Activated naive CD8-positive, alpha-beta T cell treated with anti-CD3 and anti-CD28 coated beads for 36 hours (primary cell): ENCODE measurements around the gene CHCHD4. TPM values are rescaled to one million over a fixed set of nuclear protein-coding genes. Genes with fewer than 3 reads are reported as not detected.
A peak's percentile ranks its signal among the peaks of the same experiment; 100 is the strongest.

Experiments used
- DNase-seq: peaks from one replicate; pipeline ENCODE4 v3.0.0; 2021
- H3K27ac Mint-ChIP-seq: one replicate; pipeline ENCODE4 v1.8.0; 2022; ENCODE audit warnings: mild to moderate bottlenecking, moderate library complexity, mixed read lengths
- H3K27me3 Mint-ChIP-seq: one replicate; pipeline ENCODE4 v1.8.0; 2022; ENCODE audit warnings: mild to moderate bottlenecking, mixed read lengths
- H3K36me3 Mint-ChIP-seq: one replicate; pipeline ENCODE4 v1.8.0; 2021; ENCODE audit warnings: mild to moderate bottlenecking, mixed read lengths
- H3K4me1 Mint-ChIP-seq: one replicate; pipeline ENCODE4 v1.8.0; 2021; ENCODE audit warnings: mixed read lengths
- H3K4me3 Mint-ChIP-seq: one replicate; pipeline ENCODE4 v1.8.0; 2022; ENCODE audit warnings: mild to moderate bottlenecking, moderate library complexity, mixed read lengths
- H3K9me3 Mint-ChIP-seq: one replicate; pipeline ENCODE4 v1.8.0; 2022; ENCODE audit warnings: mixed read lengths
- total RNA-seq, 2 experiments: library from RNA; stranded (reverse); gene quantifications; one replicate each; pipeline ENCODE4 v1.2.3, GENCODE V29; 2021

CHCHD4 gene
- total RNA-seq, 2 experiments from 2014 or later = 27.7 to 29.8 TPM

DNA sequence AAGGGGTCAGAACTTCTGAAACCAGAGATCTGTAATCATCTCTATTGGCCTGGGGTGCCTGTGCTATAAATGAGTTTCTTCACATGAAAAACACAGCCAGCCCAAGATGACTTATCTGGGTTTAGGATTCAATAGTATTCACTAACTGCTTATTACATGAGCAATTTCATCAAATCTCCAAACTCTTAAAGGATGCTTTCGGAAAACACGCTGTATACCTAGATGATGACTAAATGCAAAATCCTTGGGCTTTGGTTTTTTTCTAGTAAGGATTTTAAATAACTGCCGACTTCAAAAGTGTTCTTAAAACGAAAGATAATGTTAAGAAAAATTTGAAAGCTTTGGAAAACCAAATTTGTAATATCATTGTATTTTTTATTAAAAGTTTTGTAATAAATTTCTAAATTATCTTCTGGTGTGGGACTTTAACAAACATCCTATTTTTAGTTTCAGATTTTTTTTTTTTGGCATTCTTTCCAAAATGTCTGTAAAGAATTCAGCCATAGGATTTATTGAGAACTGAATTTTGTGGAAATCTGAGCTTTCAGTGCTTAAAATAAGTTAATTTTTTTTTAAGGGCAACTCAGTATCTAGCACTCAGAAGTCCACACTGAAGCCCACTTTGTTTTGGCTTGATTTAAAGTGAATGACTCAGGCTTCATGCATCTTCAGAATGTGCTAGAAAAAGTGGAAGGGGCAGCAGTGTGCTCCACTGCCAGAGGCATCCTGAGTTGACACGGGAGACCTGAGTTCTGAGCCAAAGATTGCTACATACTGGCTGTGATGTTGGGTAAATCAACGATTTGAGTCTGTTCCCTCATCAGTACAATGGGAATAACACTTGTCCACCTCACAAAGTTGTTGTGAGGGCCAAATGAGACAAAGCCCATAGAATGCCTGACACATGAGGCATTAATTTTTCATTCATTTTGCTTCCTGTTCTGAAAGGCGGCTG, 18.9 kb upstream of the CHCHD4 start:
- no peak for DNase-seq
- peak overlapping the region; percentile 85 for H3K27ac Mint-ChIP-seq
- H3K4me3 Mint-ChIP-seq = no peak overlapping the region
- peaks cover 35% of the 10 kb centered on the region for H3K4me1 Mint-ChIP-seq
- H3K9me3 Mint-ChIP-seq = no peaks in the 10 kb centered on the region
- no peaks in the 10 kb centered on the region for H3K27me3 Mint-ChIP-seq
- peaks cover 20% of the 10 kb centered on the region for H3K36me3 Mint-ChIP-seq

DNA sequence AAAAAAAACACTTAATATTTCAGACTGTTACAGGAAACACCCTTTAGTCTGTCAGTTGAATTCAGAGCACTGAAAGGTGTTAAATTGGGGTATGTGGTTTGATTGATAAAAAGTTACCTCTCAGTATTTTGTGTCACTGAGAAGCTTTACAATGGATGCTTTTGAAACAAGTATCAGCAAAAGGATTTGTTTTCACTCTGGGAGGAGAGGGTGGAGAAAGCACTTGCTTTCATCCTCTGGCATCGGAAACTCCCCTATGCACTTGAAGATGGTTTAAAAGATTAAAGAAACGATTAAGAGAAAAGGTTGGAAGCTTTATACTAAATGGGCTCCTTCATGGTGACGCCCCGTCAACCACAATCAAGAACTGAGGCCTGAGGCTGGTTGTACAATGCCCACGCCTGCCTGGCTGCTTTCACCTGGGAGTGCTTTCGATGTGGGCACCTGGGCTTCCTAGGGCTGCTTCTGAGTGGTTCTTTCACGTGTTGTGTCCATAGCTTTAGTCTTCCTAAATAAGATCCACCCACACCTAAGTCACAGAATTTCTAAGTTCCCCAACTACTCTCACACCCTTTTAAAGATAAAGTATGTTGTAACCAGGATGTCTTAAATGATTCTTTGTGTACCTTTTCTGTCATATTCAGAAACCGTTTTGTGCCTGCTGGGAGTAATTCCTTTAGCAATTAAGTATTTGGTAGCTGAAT, 18.0 kb upstream of the CHCHD4 start:
- H3K9me3 Mint-ChIP-seq = no peaks in the 10 kb centered on the region
- DNase-seq = peak; percentile 23
- no peak overlapping the region for H3K4me3 Mint-ChIP-seq
- H3K36me3 Mint-ChIP-seq = peaks cover 20% of the 10 kb centered on the region
- H3K27me3 Mint-ChIP-seq = no peaks in the 10 kb centered on the region
- peak overlapping the region; percentile 76 for H3K27ac Mint-ChIP-seq
- H3K4me1 Mint-ChIP-seq = peaks cover 35% of the 10 kb centered on the region

DNA sequence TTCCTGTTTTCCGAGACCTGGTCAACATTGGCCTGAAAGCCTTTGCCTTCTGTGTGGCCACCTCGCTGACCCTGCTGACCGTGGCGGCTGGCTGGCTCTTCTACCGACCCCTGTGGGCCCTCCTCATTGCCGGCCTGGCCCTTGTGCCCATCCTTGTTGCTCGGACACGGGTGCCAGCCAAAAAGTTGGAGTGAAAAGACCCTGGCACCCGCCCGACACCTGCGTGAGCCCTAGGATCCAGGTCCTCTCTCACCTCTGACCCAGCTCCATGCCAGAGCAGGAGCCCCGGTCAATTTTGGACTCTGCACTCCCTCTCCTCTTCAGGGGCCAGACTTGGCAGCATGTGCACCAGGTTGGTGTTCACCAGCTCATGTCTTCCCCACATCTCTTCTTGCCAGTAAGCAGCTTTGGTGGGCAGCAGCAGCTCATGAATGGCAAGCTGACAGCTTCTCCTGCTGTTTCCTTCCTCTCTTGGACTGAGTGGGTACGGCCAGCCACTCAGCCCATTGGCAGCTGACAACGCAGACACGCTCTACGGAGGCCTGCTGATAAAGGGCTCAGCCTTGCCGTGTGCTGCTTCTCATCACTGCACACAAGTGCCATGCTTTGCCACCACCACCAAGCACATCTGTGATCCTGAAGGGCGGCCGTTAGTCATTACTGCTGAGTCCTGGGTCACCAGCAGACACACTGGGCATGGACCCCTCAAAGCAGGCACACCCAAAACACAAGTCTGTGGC, 17.1 kb upstream of the CHCHD4 start:
- Mint-ChIP-seq H3K27ac (peak overlapping the region; percentile 76), H3K9me3 (no peaks in the 10 kb centered on the region), H3K36me3 (peaks cover 20% of the 10 kb centered on the region), H3K4me1 (peaks cover 35% of the 10 kb centered on the region), H3K27me3 (no peaks in the 10 kb centered on the region), H3K4me3 (no peak overlapping the region)
- no peak for DNase-seq

DNA sequence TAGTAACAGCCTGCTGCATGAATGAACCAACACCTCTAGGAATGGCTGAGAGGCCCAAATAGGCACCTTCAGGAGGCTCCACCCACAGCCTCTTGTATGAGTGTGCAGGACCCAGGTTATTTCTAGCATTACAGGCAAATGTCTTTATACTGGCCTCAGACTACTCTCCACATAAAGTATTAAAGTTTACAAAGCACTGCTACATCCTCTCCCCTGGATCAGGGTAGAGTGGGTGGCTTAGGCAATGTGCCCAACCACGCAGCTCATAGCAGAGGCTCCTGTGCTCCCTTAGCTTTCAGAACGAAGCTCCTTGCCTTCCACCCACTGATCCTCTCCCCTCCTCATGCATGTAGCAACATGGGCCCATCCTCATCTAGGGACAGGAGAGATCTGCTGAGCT, 16.5 kb upstream of the CHCHD4 start:
- no peak for DNase-seq
- peaks cover 22% of the 10 kb centered on the region for H3K36me3 Mint-ChIP-seq
- H3K27ac Mint-ChIP-seq = peak overlapping the region; percentile 60

DNA sequence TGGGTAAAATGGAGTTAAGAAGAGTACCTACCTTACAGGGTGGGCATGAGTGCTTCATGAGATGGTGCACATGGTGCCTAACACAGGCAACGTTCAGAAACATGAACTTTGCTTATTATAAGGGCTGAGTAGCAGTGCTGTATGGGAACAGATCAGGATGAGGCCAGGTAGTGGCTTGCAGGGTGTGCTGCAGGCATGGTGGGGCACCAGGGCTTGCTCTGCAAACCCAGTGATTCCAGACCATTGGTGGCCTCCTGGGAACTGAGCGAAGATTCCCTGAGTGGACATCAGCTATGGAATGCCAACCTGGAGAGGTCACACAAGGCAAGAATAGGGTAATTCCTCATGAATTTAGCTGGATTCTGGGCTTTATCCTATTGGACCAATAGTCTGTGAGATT, 16.0 kb upstream of the CHCHD4 start:
- Mint-ChIP-seq H3K27ac (no peak overlapping the region), H3K4me1 (peaks cover 33% of the 10 kb centered on the region), H3K36me3 (peaks cover 25% of the 10 kb centered on the region), H3K27me3 (no peaks in the 10 kb centered on the region), H3K9me3 (no peaks in the 10 kb centered on the region), H3K4me3 (no peak overlapping the region)
- no peak for DNase-seq

More for the DNA sequence above, 16.5 kb upstream of the CHCHD4 start:
- no peaks in the 10 kb centered on the region for H3K27me3 Mint-ChIP-seq
- peaks cover 35% of the 10 kb centered on the region for H3K4me1 Mint-ChIP-seq
- no peak overlapping the region for H3K4me3 Mint-ChIP-seq
- no peaks in the 10 kb centered on the region for H3K9me3 Mint-ChIP-seq

DNA sequence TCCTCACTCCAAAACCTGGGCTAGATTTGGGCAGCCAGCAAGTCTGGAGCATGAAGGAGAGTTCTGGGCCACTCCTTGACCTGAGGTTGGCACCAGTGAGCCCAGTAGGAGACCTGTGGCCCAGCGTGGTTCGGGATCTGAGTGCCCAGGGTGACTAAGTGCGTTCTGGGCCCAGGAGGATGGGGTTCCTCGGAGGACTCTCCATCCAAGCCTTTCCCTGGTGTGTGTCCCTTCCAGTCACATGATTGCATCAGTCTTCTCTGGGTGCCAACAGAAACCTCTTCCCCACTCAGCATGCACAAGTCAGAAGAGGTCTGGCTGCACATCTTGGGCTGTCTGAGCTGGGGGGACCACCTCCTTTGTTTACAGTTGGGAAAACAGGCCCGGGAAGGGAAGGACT, 15.1 kb upstream of the CHCHD4 start:
- no peak for DNase-seq
- peaks cover 25% of the 10 kb centered on the region for H3K36me3 Mint-ChIP-seq
- H3K27me3 Mint-ChIP-seq = no peaks in the 10 kb centered on the region
- no peak overlapping the region for H3K27ac Mint-ChIP-seq
- peaks cover 28% of the 10 kb centered on the region for H3K4me1 Mint-ChIP-seq
- no peaks in the 10 kb centered on the region for H3K9me3 Mint-ChIP-seq
- no peak overlapping the region for H3K4me3 Mint-ChIP-seq

DNA sequence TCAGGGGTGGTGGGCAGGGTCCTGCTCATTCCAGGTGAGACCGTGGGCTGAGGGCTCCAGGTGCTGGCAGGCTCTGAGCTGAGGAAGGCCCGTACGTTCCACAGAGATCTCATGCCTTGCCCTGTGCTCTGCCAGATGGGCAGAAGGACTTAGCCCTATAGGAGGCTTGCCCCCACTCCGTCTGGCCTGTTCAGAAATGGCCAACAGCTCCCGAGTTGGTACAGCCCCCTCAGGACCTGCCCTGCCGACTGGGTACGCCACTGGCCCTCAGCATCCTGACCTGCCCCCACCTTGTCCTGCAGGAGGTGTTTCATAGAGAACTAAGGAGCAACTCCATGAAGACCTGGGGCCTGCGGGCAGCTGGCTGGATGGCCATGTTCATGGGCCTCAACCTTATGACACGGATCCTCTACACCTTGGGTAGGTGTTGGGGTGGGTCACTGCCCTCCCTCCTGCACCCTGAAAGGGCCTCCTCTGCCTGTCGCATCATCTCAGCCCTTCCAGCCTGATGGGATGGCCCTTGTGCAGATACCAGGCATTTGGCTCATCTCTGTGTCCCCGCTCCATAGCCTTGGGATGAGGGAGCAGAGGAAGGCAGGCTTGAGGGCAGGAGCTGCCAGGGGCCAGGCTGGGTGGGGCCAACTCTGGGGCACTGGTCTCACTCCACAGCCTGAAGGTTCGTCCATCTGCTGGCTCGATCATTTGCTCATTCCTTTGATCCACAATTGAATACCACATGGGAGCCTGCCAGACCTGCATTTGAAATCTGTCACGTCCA, 14.4 kb upstream of the CHCHD4 start:
- H3K4me3 Mint-ChIP-seq = no peak overlapping the region
- H3K9me3 Mint-ChIP-seq = no peaks in the 10 kb centered on the region
- H3K4me1 Mint-ChIP-seq = peaks cover 22% of the 10 kb centered on the region
- peaks cover 23% of the 10 kb centered on the region for H3K36me3 Mint-ChIP-seq
- H3K27me3 Mint-ChIP-seq = no peaks in the 10 kb centered on the region
- no peak overlapping the region for H3K27ac Mint-ChIP-seq
- no peak for DNase-seq

DNA sequence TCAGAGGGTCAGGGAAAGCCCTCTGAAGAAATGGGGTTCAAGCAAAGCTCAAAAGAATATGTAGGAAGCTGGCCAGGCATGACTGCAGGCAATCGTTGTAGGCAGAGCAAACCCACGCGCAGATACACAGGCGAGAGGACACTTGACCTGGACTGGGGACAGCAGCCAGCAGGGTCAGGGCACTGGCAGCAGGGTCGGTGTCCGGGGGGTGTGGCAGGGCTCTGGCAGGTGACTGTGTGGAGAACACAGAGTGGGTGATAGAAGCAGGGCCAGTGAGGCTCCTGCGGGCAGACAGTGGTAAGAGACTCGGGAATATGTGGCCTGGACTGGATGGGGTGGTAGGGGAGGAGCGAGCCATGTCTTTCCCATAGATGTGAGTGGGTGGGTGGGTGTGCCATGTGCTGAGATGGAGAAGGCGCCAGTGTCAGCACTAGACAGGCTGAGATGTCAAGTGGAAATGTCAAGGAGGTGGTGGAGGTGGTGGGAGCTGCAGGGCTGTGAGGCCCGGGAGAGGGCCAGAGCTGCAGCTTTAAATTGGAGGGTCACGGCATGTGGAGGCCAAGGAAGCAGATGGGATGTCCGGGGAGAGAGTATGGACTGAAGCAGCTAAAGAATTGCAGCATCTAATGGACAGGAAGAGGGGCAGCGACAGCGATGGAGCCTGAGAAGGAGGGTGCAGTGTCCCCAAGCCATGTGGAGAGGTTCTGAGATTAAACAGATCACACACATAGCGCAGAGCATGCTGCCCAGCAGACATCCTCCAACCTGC, 13.6 kb upstream of the CHCHD4 start:
- no peaks in the 10 kb centered on the region for H3K9me3 Mint-ChIP-seq
- no peak overlapping the region for H3K4me3 Mint-ChIP-seq
- H3K27me3 Mint-ChIP-seq = no peaks in the 10 kb centered on the region
- no peak for DNase-seq
- H3K36me3 Mint-ChIP-seq = peaks cover 22% of the 10 kb centered on the region
- H3K27ac Mint-ChIP-seq = peak overlapping the region; percentile 50
- H3K4me1 Mint-ChIP-seq = peaks cover 18% of the 10 kb centered on the region

DNA sequence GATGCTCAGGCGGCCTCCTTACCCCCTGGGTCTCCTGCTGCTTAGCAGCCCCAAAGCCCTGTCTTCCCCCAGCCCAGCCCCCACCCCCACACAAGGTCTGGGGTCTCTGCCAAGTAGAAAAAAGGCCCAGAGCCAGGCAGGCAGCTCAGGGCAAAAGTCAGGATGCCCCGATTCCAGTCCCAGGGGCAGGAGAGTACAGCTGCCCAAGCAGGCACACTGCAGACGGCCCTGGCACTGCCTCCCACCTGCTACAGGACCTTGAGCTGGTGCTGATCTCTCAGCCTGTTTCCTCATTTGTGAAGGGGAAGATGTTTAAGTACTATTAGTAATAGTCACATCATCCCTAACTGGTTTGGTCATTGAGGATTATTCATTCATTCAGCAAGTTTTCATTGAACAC, 12.8 kb upstream of the CHCHD4 start:
- no peaks in the 10 kb centered on the region for H3K9me3 Mint-ChIP-seq
- peaks cover 11% of the 10 kb centered on the region for H3K4me1 Mint-ChIP-seq
- H3K27ac Mint-ChIP-seq = no peak overlapping the region
- H3K27me3 Mint-ChIP-seq = no peaks in the 10 kb centered on the region
- no peak for DNase-seq
- H3K4me3 Mint-ChIP-seq = no peak overlapping the region
- peaks cover 23% of the 10 kb centered on the region for H3K36me3 Mint-ChIP-seq

DNA sequence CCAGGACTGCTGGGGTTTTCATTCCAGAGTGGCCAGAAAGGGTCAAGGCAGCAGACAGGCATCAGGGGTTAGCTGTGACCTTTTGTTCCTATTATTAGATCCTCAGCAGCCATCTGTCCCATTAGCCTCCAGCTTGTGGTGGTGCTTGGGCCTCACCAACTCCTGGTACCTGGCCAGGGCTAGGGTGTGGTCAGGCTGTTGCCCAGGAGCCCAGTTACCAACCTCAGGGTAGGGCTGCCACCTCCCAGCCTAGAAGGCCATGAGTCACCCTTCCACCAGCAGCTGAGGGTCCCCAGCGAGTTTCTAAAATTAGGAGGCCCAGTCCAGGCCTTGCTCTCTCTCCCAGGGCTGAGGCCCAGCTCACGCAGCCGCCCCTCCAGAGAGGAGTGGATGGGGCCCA, 12.3 kb upstream of the CHCHD4 start:
- H3K4me3 Mint-ChIP-seq = no peak overlapping the region
- H3K36me3 Mint-ChIP-seq = peaks cover 22% of the 10 kb centered on the region
- H3K27me3 Mint-ChIP-seq = no peaks in the 10 kb centered on the region
- H3K27ac Mint-ChIP-seq = no peak overlapping the region
- H3K9me3 Mint-ChIP-seq = no peaks in the 10 kb centered on the region
- no peak for DNase-seq
- H3K4me1 Mint-ChIP-seq = peaks cover 7% of the 10 kb centered on the region

DNA sequence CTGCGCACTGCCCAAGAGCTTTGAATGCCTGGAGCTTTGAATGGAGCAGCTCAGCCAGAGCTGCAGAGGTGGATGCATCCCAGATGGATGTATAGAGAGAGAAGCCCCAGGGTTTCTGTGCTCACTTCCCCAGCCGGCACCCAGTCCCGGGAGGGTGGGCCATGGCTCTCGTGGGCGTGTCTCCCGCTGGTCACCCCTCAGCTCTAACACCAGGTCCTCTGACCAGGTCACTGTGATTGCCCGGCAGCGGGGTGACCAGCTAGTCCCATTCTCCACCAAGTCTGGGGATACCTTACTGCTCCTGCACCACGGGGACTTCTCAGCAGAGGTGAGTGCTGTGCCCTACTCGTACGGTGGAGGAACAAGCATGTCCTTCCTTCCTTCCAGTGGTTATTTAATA, 10.9 kb upstream of the CHCHD4 start:
- Mint-ChIP-seq H3K4me1 (no peaks in the 10 kb centered on the region), H3K4me3 (no peak overlapping the region), H3K9me3 (no peaks in the 10 kb centered on the region), H3K27ac (no peak overlapping the region), H3K27me3 (no peaks in the 10 kb centered on the region), H3K36me3 (peaks cover 24% of the 10 kb centered on the region)
- DNase-seq = no peak

DNA sequence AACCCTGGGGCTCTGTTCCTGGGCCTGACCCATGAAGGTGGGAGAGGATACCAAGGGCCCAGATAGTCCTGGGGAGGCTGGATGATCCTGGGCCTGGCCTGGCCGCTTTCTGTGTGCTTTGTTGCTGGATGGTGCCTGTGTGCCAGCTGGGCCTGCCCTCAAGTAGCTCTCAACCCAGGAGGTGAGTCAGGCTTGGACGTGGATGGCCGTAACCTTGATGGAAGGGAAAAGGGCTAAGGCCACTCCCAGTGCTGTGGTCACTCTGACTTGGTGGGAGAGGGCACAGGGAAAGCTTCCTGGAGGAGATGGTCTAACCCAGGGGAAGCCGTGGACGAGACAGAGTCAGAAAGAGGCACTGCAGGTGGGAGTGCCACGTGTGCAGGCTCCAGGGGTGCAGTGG, 9.6 kb upstream of the CHCHD4 start:
- Mint-ChIP-seq H3K36me3 (peaks cover 30% of the 10 kb centered on the region), H3K27me3 (no peaks in the 10 kb centered on the region), H3K27ac (no peak overlapping the region), H3K4me3 (no peak overlapping the region), H3K9me3 (no peaks in the 10 kb centered on the region), H3K4me1 (peaks cover 3% of the 10 kb centered on the region)
- DNase-seq = no peak

DNA sequence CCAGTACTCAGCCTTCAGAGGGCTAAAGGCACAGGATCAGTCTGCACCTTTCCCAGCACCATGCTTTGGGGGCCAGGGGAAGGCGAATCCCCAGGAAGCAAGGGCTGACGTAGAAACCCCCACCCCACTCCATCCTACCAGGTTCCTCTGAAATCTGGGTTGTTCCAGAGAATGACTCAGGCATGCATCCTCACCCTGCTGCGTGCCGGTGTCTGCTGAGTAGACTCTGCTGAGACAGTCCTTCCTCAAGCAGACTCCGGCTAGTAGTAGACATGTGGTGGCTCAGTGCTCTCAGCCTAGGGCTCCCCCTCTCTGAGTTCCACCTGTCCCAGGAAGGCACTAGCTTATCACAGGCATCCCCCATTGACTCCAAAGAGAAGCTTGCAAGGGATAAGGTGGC, 9.2 kb upstream of the CHCHD4 start:
- H3K27ac Mint-ChIP-seq = no peak overlapping the region
- H3K4me3 Mint-ChIP-seq = no peak overlapping the region
- no peaks in the 10 kb centered on the region for H3K9me3 Mint-ChIP-seq
- no peaks in the 10 kb centered on the region for H3K27me3 Mint-ChIP-seq
- peaks cover 3% of the 10 kb centered on the region for H3K4me1 Mint-ChIP-seq
- peaks cover 32% of the 10 kb centered on the region for H3K36me3 Mint-ChIP-seq
- no peak for DNase-seq
